ENCODE results near the gene DOCK8. TPM values are rescaled to one million over a fixed set of nuclear protein-coding genes. Genes with fewer than 3 reads are reported as not detected.
A peak's percentile ranks its signal among the peaks of the same experiment; 100 is the strongest.
"Not testable (repeated sequence)": the region's sequence is repeated elsewhere in the genome, so short reads cannot be mapped to it uniquely, and the experiment has no call there.

DOCK8 gene
- total RNA-seq = 83.4 TPM
- long read RNA-seq, full-length matches to known transcripts = 6 of 63 reads
- long read RNA-seq, partial matches to known transcripts = 38 of 63 reads
- long read RNA-seq, other reads (novel, unspliced or antisense) = 19 of 63 reads

GRCh38 chr9:214648-215493, at the start of gene DOCK8:
TSS of gene DOCK8 (plus strand) at chr9:214865. CDS start at chr9:214977, 112 bp downstream.
- ATAC-seq (peak; percentile 94), DNase-seq (peak; percentile 94)
- Histone ChIP-seq H3K27ac (peak within 1 kb of the TSS; percentile 89), H3K36me3 (no peaks in the 10 kb centered on the region), H3K27me3 (no peaks in the 10 kb centered on the region), H3K4me3 (peak within 1 kb of the TSS; percentile 62), H3K9me3 (no peaks in the 10 kb centered on the region), H3K4me1 (peaks cover 16% of the 10 kb centered on the region)
- intact Hi-C loops (cut with DNase I) = no loop called here
- TF ChIP-seq CTCF (IDR thresholded peaks at IDR 0.05) = peak; percentile 56

- H3K4me3 ChIP-seq; H3K27ac ChIP-seq; intact Hi-C loops (cut with DNase I); ATAC-seq; H3K36me3 ChIP-seq; H3K27me3 ChIP-seq; DNase-seq; H3K9me3 ChIP-seq; H3K4me1 ChIP-seq: not testable (repeated sequence)
These were observed 44.9 kb upstream of the DOCK8 start for GRCh38 chr9:169757-170156.

- intact Hi-C loops (cut with DNase I); H3K4me1 ChIP-seq; H3K27me3 ChIP-seq; H3K9me3 ChIP-seq; ATAC-seq; H3K4me3 ChIP-seq; DNase-seq; H3K36me3 ChIP-seq; H3K27ac ChIP-seq: not testable (repeated sequence)
These were observed 36.4 kb upstream of the DOCK8 start for GRCh38 chr9:178140-178825.

DNA sequence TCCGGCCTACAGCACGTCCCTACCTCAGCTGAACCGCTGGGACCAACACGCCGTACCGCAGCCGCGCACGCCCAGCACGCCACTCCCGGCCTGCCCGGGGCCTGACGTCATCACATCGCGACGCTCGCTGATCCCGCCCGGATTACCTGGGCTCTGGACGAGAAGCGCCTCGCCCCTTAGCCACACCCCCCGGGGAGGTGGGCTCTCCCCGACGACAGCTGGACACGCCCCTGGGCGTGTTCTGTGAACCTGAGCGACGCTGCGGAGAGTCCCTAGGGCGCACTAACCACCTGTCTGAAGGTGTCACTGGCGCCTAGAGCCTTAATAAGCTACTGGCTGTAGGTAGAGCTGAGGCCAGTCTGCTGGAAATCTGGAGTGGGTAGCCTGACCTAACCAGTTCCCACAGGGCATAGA, 35.7 kb upstream of the DOCK8 start, which contains the start of gene ZNG1A:
Gene ZNG1A (minus strand): TSS at position 87 of the 414 bp plus-strand sequence. CDS start 87 bp downstream, outside the sequence.
- H3K36me3 ChIP-seq; H3K4me1 ChIP-seq; H3K27me3 ChIP-seq; ATAC-seq; H3K27ac ChIP-seq; H3K9me3 ChIP-seq; DNase-seq; intact Hi-C loops (cut with DNase I): not testable (repeated sequence)
- peak within 1 kb of the TSS; percentile 34 for H3K4me3 ChIP-seq

GRCh38 chr9:199601-200000, 15.1 kb upstream of the DOCK8 start:
- DNase-seq; H3K4me1 ChIP-seq; H3K9me3 ChIP-seq; H3K27me3 ChIP-seq; intact Hi-C loops (cut with DNase I); H3K36me3 ChIP-seq; H3K4me3 ChIP-seq; H3K27ac ChIP-seq; ATAC-seq: not testable (repeated sequence)

GRCh38 chr9:206481-206880, 8.2 kb upstream of the DOCK8 start:
- H3K9me3 ChIP-seq = no peaks in the 10 kb centered on the region
- intact Hi-C loops (cut with DNase I) = no loop called here

More at GRCh38 chr9:206481-206880, 8.2 kb upstream of the DOCK8 start:
- ATAC-seq = no peak
- Histone ChIP-seq H3K36me3 (no peaks in the 10 kb centered on the region), H3K4me1 (peaks cover 4% of the 10 kb centered on the region), H3K27ac (no peak overlapping the region), H3K4me3 (no peak overlapping the region), H3K27me3 (no peaks in the 10 kb centered on the region)
- DNase-seq = no peak
- TF ChIP-seq CTCF (IDR thresholded peaks at IDR 0.05) = no peak

Measured in upper lobe of right lung (tissue), 1 donor.